Measurements from ENCODE around the gene SMCP. TPM values are rescaled to one million over a fixed set of nuclear protein-coding genes. Genes with fewer than 3 reads are reported as not detected.

SMCP gene
- total and polyA plus RNA-seq, 2 of the 13 experiments (the other 11 are each of a cell fraction or from before 2014, with no cell fraction given) = not detected

GRCh38 chr1:152884506-152884905 lies 6.4 kb downstream of the SMCP start:
- in situ Hi-C loops (cut with HindIII; ENCODE audit: extremely low pct_ligation_motif_present, low pct_unique_long_range_greater_than_20kb) = no loop called here

More at GRCh38 chr1:152884506-152884905, 6.4 kb downstream of the SMCP start:
- Histone ChIP-seq H3K27me3 (ENCODE audit: control insufficient read depth in 1 of 2, insufficient read depth in 2 of 2, low read length in 2 of 2) (no peaks in the 10 kb centered on the region), H3K9ac (ENCODE audit: insufficient read depth, low read depth, low read length) (no peak overlapping the region), H3K36me3 (replicated peaks in 1 of 2; ENCODE audit: control insufficient read depth in 1 of 2, insufficient read depth in 2 of 2, low read length in 2 of 2) (no peaks in the 10 kb centered on the region), H2AFZ (ENCODE audit: low read length) (no peak overlapping the region), H3K27ac (ENCODE audit: extremely low read length, insufficient read depth, low read length) (no peak overlapping the region), H3K4me1 (ENCODE audit: insufficient read depth, low read length) (no peaks in the 10 kb centered on the region), H3K79me2 (ENCODE audit: insufficient read depth, low read length) (no peaks in the 10 kb centered on the region), H3K4me3 (replicated peaks in 1 of 3; ENCODE audit: insufficient read depth in 1 of 3, low read depth in 2 of 3, low read length in 3 of 3) (no peak overlapping the region), H3K9me3 (ENCODE audit: low read length) (no peaks in the 10 kb centered on the region), H4K20me1 (ENCODE audit: insufficient read depth, low read length) (no peaks in the 10 kb centered on the region), H3K4me2 (ENCODE audit: low read depth, low read length) (no peak overlapping the region)
- BruUV-seq (replicated peaks) = no TSS peak
- intact Hi-C loops (cut with micrococcal nuclease; ENCODE audit: unreplicated experiment) = no loop called here
- FAIRE-seq = no peak
- WGBS (ENCODE audit: low lambda C conversion rate) = 100% methylated on average over 1 of the region's 1 CpG
- no peak for TF ChIP-seq ZNF580 (CRISPR knock-in tag; IDR thresholded peaks at IDR 0.05; ENCODE audit: borderline replicate concordance, low read depth)
- no peak for TF ChIP-seq ONECUT2 (CRISPR knock-in tag; IDR thresholded peaks at IDR 0.05)
- TF ChIP-seq SETDB1 (CRISPR knock-in tag; IDR thresholded peaks at IDR 0.05; ENCODE audit: borderline replicate concordance) = no peak
- TF ChIP-seq PHF5A (CRISPR knock-in tag; IDR thresholded peaks at IDR 0.05; ENCODE audit: low read depth, unreplicated experiment) = no peak
- TF ChIP-seq POLR2AphosphoS5 (IDR thresholded peaks at IDR 0.05; ENCODE audit: low read depth, low read length) = no peak
- TF ChIP-seq AFF4 (CRISPR knock-in tag; IDR thresholded peaks at IDR 0.05) = no peak
- no peak for TF ChIP-seq ARID5B (CRISPR knock-in tag; IDR thresholded peaks at IDR 0.05)
- no peak for TF ChIP-seq KDM4B (CRISPR knock-in tag; IDR thresholded peaks at IDR 0.05)
- TF ChIP-seq EEA1 (CRISPR knock-in tag; IDR thresholded peaks at IDR 0.05; ENCODE audit: borderline replicate concordance) = no peak
- TF ChIP-seq ZNF570 (CRISPR knock-in tag; IDR thresholded peaks at IDR 0.05; ENCODE audit: borderline replicate concordance) = no peak
- no peak for TF ChIP-seq NFAT5 (CRISPR knock-in tag; IDR thresholded peaks at IDR 0.05)
- POLR2A ChIA-PET = no interaction called here
- DNase-seq (ENCODE audit: low spot score) = no peak
- ATAC-seq = no peak
- CTCF ChIA-PET (ENCODE audit: low intra/inter-chr PET ratio, low total read pairs) = no interaction called here

Data from HepG2 (cell line).